Dedifferentiated amniotic fluid mesenchymal stem cell (primary cell): ENCODE results near the gene PRLH.
"Not testable (repeated sequence)": the region's sequence is repeated elsewhere in the genome, so short reads cannot be mapped to it uniquely, and the experiment has no call there.

Source experiments
- DNase-seq: peaks from one replicate; pipeline ENCODE4 v3.0.0-alpha.2; 2016; ENCODE audit errors: extremely low spot score

The PRLH gene

DNA sequence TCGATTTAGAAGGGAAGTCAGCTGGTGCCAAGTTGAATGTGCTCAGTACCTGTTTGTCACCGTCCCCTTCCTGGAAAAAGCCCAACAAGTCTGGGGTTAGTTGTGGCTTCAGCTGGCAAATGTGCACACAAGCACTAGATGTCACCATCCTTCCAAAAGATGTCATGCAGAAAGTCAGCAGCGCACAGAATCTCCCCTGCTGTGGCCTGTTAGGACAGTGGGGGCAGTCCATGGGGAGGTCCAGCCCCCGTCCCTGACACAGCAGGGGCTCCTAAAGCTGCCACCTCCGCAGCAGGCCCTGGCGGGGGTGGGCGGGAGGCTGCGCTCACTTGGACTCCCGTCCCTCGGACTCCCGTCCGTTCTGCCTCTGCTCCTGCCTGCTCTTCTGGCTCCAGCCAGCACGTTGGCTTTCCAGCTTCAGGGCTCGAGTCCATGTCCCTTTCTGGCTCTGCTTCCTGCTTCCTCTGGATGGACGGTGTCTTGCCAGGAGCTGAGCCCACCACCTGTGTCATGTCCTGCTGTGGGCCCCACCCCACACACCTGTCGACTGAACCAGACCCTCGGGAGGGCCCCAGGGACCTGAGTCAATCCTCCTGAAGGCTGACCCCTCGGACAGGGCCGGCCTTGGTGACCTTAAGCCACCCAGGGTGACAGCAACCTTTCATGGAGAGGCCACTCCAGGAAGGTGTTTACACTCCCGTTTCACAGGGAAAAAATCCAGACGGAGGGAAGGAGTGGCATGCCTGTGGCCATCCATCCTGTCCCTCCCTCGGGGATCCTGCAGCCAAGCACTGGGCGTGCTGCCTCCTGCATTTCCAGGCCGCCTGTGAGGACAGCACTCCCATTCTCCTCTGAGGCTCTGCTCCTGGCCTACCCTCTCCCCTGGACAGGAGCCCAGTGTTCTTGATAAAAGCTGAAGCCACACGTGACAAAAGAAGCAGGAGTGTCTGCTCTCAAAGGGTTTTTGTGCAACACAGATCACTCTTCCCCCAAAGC lies 15.7 kb downstream of the PRLH start:
- DNase-seq, result peak; percentile 36

DNA sequence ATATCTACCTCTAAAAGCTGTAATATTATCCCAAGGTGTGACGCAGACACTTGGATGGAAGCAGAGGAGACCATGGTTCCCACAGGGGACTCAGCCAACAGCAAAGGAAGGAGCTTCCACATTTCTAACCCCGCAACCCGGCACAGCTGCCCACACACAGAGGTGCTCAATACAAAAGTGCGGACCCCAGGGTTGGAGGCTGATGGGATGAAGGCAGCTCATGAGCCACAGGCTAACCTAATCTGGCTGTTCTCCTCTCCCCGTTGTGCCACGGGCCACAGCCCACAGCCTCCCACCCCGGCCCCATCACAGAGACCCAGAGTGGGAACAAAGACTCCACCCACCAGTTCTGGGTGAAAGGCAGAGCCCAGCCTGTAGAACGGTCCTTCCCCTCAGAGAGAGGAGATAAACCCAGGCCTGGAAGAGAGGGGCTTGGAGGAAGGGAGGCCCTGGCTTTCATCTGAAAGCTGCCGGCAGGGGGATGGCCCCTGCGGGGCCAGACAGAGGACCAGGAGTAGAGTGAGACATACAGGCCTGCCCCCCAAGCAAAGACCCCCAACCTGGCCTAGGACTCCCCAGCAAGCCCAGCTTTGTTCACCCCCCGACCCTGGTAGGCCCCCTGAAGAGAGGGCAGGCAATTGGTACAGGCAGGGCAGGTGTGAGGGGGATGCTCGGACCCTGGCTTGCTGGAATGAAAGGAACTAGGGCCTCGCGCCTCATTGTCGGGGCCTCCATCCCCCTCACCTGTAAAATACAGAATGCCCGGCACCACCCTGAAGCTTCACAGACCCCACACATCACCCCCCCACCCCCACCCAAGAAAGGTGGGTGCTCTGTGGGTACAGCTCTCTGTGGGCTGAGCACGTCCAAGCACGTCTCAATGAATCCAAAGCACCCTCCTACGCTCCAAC lies 17.3 kb downstream of the PRLH start:
- DNase-seq, result no peak

DNA sequence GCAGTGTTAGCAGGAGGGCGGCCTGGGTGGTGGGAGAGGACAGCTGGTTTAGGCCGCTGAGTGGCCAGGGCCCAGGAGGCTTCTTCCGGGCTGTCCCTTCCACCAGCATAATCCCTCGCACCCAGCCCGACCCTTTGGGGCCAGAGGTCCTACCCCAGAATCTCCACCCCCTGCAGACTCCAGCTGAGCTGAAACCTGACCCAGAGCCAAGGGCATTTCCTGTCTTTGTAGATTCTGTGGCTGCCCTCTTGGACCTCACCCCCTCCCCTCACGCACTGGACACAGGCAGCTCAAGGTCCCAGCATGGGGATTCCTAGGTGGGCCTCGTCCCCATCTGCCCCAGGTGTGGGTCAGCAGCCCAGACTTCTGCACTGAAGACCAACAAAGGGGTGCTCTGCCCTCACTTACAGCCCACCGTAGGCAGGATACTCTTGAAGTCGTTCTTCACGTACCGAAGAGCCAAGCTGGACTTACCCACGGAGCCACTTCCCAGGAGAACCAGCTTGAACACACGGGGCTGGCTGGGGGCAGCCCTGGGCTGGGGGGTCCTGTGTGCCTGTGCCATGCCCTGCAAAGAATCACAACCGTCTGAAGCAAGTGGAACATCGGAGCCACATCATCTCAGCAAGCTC lies 19.3 kb downstream of the PRLH start:
- no peak for DNase-seq

DNA sequence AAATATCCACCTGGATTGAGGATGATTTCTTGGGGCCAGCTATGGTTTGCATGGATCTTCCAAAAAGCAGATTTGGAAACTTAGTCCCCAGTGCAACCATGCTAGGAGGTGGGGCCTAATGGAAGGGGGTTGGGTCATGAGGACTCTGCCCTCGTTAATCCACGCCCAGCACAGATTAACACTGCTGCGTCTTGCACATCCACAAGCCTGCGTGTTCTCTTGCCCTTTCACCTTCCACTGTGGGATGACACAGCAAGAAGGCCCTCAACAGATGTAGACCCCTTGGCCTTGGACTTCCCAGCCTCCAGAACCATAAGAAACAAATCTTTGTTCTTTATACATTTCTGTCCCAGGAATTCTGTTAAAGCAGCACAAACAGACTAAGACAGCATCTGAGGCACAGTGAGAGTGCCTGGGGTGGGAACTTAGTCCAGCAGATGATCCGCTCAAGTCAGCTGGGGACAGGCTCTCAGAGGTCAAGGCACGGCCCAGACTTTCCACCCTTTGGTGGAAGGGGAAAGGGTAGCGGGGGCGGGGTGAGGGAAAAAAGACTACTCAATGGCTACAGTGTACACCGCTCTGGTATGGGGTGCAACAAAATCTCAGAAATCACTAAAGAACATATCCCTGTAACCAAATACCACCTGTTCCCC lies 21.8 kb downstream of the PRLH start:
- no peak for DNase-seq

DNA sequence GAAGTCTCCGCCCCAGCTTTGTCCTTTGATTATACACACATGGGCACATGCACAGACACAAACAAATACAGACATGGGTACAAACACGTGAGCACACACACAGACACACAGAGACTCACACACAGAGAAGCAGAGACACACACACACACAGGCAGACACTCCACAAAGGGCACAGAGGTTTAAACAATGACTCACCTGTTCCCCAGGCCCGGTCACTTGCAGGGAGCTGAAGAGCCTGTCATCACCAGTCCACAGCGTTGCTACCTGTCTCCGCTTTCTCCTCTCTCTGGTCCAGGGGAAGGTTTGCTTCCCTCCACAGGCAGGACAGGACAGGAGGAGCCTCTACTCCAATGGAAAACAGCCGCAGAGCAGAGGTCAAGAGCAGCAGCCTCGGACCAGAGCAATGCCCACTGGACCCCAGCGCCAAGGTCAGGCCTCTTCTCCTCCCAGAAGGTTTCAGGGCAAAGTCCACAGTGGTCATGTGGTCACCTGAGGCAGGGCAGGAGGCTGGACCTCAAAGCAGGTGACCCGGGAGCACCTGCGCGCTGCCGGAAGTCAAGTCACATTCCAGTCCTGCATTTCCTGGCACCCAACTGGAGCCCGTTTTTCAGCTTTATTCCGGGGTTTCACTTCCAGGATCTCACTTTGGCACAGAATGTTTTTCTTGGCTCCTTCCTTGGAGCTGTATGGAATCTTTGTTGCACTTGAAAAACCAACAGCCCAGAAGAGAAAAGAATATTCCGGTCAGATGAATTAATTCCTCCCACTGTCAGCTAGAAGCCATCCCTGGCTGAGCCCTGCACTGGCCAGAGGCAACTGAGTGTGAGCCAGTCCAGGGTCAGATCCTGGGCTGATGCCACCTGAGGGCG lies 24.1 kb downstream of the PRLH start, which contains the start of gene RAB17:
Gene RAB17, minus strand, starts transcription at position 463 of the 869 bp plus-strand sequence. CDS start 4,580 bp downstream, outside the sequence.
- DNase-seq, result no peak

DNA sequence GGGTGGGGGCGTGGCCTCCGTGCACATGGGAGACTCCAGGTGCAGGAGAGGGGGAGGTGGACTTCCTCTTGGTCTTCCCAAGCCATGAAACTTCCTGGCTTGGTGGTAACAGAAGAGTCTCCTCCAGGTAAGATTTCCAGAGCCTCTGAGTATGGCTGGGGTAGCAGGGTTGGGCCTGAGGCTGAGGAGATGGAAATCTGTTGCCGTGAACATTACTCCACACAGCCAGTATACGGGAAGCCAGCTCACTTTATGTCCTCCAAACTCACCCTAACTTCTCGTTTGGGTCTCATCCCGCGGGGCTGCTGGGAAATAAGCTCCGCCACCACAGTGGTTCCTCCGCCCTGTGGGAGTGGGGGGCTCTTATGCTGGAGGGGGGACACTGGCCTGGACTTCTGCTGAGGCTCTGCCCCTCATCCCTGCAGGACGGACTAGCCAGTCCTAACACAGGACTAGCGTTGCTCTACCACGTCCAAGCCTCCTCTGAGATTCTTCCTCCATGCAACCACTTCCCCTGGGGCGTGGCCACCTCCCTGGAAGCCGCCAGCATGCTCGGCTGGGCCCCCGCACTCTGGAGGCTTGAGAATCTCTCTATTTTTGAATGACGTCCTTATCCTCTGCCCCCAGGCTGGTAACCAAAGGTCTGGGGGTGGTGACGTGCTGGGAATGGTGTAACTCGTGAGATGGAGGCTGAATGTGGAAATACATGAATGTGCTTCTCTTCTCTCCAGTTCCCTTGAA lies 24.9 kb downstream of the PRLH start:
- DNase-seq, result no peak

DNA sequence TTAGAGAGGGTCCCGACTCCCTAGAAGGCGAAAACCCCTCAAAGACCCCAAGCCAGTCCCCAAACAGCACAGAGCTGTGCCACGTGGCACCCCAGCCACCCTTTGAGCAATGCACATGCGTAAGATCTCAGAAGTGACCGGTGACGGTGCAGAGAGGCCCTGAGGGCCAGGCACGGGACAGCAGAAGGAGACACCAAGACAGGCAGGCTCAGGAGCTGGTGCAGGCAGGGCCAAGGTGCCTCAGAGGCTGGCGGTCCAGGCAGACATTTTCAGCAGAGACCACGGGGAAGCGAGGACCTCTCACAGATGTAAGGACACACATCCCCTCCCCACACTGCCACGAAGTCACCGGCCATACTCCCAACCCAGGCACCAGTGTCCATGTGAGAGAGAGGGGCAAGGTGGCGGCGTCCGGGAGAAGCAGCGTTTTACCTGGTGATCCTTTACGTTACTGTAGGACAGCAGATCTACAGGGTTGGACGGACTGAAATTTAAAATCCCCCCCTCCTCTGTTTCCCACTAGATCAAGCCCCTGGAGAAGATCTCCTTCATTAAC lies 26.1 kb downstream of the PRLH start:
- DNase-seq, result no peak

DNA sequence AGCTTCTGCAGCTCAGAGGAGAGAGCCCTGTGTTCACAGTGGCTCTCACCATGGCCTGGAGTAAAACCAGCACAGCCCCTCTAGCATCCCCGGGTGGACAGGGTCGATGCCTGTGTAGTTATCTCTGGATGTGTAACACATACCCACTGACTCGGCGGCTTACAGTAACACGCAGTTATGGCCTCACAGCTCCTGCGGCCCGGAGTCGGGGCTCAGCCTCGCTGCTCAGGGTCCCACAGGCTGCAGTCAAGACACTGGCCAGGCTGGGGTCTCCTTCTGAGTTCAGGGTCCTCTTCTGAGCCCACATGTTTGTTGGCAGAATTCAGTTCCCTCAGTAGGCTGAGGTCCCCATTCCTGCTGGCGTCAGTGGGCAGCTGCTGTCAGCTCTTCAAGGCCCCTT lies 26.7 kb downstream of the PRLH start:
- DNase-seq, result no peak

DNA sequence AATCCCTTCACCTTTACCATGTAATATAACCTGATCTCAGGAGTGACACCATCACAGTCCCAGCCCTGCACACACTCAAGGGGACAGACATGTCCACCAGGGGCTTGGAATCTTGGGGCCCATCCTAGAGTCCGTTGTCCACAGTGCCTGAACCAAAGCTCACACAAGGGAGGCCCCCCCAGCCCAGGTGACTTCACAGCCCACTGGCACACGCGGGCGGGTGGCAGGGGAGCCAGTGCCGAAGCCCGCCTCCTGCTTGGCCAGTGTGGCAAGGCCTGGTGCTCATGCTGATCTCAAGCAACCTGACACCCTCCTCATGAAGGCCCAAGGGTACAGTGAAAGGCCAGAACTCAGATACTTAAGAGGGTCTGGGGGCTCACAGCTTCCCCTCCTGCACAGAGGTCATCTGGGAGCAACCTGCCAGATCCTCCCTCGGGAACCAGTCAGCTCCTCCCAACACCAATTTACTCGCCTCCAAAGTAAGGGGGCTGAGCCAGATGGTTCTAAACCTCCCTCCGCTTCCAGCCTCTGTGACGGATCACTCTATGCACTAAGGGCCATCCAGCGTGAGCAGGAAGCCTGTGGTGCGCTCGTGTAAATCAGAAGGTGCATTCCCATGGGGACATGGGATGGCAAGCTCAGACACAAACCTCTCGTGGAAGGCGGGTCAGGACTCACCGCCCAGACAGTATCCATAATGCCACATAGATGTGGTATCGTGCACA lies 27.4 kb downstream of the PRLH start:
- DNase-seq, result no peak

DNA sequence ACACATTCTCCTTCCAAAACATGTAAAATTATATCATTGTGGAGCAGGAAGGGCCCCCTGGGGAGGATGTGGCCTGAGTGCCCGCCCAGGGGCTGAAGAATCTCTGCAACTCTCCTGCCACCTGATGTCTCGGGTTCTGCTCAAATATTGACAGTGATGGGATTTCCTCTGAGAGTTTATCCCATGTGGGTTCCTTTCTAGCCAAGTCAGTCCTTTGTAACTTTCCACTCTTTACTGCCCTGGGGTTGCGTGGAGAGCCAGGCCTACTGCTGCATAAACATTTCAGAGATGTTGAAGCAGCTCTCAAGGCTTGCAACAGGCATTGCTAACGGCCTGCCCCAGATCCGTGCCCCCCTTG lies 28.1 kb downstream of the PRLH start:
- DNase-seq, result no peak

DNA sequence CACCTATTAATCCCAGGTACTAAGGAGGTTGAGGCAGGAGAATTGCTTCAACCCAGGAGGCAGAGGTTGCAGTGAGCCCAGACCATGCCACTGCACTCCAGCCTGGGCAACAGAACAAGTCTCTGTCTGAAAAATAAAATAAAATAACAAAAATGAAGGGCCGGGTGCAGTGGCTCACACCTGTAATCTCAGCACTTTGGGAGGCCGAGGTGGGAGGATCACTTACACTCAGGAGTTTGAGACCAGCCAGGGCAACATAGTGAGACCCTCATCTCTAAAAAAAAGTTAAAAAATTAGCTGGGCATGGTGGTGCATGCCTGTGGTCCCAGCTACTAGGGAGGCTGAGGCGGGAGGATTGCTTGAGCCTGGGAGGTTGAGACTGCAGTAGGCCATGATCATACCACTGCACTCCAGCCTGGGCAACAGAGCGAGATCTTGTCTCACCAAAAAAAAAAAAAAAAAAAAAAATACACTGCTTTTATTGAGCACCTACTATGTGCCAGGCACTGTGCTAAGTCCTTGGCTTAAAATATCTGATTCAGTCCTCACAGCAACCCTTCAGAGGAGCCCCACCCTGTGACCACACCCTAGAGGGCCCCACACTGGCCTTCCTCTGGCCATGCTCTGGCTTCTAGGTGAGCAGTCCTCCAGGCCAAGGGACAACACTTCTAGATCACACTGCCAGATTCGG lies 29.6 kb downstream of the PRLH start:
- DNase-seq, result not testable (repeated sequence)

DNA sequence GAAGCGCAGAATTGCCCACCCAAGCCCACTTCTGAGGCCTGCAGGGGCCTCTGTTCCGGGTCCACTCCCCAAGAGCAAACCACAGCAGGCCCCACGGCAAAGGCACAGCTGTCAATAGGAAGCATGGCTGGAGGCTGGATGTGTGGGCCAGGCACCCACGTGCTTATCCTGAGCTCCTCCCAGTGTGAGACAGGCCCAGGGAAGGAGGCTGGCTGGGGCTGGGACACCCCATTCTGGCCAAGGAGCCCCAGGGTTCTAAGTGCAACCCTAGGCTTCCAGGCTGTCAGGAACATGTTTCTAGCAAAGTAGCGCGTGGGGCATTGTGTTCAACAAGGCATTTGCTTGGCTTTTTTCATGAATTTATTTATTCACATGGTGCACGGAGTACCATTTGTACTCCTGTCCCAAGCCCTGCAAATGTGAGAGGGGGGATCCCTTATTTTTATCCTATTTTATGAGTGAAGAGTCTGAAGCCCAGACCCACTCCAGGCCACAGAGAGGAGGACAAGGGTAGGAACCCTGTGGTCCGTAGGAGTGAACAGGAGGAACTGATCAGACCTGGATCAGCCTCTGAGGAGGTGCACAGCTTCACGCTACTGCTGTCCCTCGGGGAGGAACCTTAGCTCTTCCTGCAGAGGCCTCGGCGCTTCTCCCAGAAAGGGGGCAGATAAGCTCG lies 30.3 kb downstream of the PRLH start:
- DNase-seq, result no peak

DNA sequence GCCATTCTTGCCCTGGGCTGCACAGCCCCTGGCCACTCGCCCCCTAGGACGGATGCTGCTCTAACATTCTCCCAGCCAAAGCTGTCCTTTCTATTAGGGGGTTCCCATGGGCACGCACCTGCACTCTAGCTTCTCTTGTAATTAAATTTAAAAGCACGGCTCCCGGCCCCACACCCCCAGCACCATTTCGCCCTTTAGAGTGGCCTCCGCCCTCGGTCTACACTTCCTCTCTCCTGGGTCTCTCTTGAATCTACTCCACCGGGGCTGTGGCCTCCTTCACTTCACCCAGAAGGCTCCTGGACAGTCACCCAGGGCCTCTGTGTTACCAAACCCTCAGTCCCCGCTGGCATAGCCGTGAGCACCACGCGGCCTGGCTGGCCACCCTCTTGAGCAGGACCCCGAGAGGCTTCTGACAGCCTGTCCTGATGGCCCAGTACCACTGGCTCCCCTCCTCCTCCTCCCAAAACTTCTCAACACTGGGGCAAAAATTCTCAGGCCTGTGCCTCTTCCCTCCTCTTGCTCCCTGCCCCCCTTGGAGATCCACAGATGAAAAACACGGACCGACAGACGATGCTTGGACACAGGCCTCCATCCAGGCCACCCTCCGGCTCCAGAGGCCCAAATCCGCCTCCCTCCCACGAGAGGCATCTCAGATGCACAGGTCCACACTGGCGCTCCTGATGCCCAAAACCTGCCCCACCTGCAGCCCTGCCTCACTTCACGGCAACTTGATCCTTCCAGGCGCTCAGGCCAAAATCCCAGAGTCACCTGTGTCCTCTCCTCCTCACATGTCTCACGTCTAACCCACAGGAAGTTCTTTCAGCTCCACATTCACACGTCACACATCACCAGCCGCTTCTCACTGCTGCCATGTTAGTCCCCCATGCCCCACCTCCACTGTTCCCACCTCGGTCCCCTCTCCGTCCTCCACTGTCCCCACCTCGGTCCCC lies 31.1 kb downstream of the PRLH start:
- DNase-seq, result no peak

DNA sequence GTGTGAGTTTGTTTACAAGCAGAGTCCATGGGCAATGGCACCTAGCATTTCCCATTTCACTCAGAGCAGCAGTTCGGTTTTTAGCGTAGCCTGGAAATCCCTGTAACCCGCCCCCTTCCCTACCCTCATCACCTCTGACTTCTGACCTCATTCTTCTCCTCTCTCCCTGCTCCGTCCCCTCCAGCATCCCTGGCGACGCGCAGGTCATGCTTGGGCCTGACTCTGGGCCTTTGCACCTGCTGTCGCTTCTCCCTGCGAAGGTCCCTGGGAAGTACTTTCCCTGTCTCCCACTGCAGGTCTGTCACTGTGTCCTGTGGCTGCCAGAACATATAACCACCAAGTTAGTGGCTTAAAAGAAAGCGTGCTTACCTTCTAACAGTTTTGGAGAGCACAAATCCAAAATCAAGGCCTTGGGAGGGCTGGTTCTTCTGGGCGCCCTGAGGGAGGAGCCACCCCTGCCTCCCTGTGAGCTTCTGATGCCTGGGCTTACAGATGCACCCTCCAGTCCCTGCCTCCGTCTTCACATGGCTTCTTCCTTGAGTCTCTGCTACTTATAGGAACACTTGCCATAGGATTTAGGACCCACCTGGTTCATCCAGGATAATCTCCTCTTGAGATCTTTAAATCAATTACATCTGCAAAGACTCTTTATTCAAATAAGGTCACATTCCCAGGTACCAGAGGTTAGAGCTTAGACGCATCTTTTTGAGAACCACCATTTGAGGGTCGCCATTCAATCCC lies 32.3 kb downstream of the PRLH start:
- no peak for DNase-seq

DNA sequence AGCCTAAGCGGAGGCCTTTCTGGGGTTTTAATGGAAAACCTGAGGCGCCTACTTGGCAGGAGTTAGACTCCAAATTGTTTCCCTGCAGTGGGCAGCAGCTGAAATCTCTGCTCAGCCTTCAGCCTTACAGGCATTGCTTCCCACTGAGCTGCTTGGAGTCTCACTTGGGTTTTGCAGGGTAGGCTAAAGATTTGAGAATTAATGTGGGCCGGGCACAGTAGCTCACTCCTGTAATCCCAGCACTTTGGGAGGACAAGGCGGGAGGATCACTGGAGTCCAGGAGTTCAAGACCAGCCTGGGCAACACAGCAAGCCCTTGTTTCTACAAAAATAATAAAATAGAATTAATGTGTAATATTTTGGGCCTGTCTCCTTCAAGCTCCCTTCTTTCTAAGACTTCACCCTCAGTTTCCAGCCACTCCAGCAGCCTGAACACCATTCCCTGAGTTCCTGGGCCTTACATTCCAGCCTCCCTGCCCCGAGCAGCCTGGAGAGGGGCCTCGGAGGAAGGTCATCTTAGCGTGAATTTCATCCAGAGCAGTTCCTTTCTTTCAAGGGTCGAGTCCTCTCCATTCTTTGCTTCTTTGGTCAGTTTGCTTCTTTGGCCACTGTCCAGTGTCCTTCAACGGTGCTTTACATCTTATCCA lies 33.2 kb downstream of the PRLH start:
- DNase-seq, result no peak
